ENCODE measurements around the gene HEXIM1.

- TF ChIP-seq CTCF (IDR thresholded peaks at IDR 0.05): no peak
- no peak for TF ChIP-seq POLR2AphosphoS5 (IDR thresholded peaks at IDR 0.05)
- TF ChIP-seq POLR2A (IDR thresholded peaks at IDR 0.05): no peak
Observed at GRCh38 chr17:45104907-45105624, 43.2 kb upstream of the HEXIM1 start.

All from prostate gland (tissue), 2 donors.